ENCODE results near the gene SCGB1D1.
A peak's percentile ranks its signal among the peaks of the same experiment; 100 is the strongest.
"Not testable (repeated sequence)": the region's sequence is repeated elsewhere in the genome, so short reads cannot be mapped to it uniquely, and the experiment has no call there.

Gene SCGB1D1

GRCh38 chr11:62166371-62166770 is 23.6 kb upstream of the SCGB1D1 start:
- no peak for DNase-seq (ENCODE audit: low spot score)

DNA sequence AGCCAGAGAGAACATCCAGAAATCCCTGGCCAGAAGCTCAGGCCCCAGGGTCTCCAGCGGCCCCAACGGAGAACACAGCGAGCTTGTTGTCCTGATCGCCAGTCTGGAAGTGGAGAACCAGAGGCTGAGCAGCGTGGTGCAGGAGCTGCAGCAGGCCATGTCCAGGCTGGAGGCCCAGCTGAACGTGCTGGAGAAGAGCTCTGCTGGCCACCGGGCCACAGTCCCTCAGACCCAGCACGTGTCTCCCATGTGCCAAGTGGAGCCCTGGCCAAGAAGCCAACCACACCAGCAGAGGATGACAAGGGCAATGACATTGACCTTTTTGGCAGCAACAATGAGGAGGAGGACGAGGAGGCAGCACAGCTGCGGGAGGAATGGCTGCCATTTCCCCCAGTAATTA is 20.6 kb upstream of the SCGB1D1 start:
- no peak for DNase-seq (ENCODE audit: low spot score)

GRCh38 chr11:62169935-62170334 is 20.1 kb upstream of the SCGB1D1 start:
- DNase-seq (ENCODE audit: low spot score), result no peak

DNA sequence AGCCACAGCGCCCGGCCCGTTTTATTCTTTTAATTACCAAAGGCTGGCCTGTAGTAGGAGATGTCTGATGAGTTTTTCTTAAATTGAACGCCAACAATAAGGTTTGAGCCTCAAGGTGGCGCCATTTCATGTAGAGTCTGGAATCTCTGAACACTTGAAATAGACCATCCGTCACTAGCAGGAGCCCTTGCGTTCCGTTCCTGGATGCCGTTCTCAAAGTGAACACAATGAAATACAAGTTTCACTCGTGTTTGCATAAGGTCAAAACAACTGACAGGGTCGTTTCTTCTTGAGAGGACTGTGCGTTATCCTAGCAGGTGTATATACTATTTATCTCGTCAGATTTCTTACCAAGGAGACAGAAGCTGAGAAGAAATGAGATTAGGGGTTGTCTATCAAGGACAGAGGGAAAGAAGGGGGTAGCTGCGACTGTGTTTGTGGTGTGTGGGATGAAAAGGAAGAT is 18.7 kb upstream of the SCGB1D1 start:
- DNase-seq (ENCODE audit: low spot score), result peak; percentile 87

DNA sequence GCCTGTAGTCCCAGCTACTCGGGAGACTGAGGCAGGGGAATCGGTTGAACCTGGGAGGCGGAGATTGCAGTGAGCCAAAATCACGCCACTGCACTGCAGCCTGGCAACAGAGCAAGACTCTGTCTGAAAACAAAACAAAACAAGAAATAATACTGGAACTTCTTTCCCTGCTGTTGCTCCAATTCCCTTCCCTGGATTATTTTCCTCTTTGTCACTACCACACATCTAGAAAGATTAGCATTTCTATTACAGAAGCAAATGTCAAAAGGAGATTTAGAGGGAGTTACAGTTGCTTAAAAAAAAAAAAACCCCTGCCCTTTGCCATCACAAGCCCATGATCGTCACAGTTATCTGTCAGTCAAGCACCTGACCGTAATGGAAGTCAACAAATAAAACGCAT is 17.7 kb upstream of the SCGB1D1 start:
- DNase-seq (ENCODE audit: low spot score), result no peak

DNA sequence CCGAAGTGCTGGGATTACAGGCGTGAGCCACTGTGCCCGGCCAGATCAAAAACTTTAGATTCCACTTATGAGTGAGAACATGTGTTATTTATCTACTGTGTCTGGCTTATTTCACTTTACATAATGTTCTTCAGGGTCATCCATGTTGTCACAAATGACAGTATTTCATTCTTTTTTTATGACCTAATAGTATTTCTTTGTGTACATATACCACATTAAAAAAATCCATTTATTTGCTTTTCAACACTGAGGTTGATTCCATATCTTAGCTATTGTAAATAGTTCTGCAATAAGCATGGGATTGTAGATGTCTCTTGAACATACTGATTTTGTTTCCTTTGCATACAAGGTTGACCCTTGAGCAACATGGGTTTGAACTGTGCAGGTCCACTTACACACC is 13.2 kb upstream of the SCGB1D1 start:
- DNase-seq (ENCODE audit: low spot score), result no peak

- DNase-seq (ENCODE audit: low spot score), result no peak
Measured at GRCh38 chr11:62179995-62180394, 10.0 kb upstream of the SCGB1D1 start.

GRCh38 chr11:62181097-62181496 is 8.9 kb upstream of the SCGB1D1 start:
- DNase-seq (ENCODE audit: low spot score), result no peak

DNA sequence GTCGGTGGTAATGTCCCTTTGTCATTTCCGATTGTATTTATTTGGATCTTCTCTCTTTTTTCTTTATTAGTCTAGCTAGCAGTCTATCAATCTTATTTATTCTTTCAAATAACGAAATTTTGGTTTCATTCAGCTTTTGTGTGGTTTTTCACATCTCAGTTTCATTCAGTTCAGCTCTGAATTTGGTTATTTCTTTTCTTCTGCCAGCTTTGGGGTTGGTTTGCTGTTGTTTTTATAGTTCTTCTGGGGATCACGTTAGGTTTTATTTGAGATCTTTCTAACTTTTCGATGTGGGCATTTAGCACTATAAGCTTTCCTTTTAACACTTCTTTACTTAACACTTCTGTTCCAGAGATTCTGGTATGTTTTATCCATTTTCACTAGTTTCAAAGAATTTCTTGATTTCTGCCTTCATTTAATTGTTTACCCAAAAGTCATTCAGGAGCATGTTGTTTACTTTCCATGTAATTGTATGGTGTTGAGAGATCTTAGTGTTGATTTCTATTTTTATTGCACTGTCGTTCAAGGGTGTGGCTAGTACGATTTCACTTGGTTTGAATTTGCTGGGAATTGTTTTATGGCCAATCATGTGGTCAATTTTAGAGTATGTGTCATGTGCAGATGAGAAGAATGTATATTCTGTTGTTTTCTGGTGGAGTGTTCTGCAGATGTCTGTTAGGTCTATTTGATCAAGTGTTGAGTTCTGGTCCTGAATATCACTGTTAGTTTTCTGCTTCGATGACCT is 7.7 kb upstream of the SCGB1D1 start:
- DNase-seq (ENCODE audit: low spot score), result peak; percentile 47

GRCh38 chr11:62186195-62186594 is 3.8 kb upstream of the SCGB1D1 start:
- no peak for DNase-seq (ENCODE audit: low spot score)

GRCh38 chr11:62193952-62194351 is 3.9 kb downstream of the SCGB1D1 start:
- no peak for DNase-seq (ENCODE audit: low spot score)

DNA sequence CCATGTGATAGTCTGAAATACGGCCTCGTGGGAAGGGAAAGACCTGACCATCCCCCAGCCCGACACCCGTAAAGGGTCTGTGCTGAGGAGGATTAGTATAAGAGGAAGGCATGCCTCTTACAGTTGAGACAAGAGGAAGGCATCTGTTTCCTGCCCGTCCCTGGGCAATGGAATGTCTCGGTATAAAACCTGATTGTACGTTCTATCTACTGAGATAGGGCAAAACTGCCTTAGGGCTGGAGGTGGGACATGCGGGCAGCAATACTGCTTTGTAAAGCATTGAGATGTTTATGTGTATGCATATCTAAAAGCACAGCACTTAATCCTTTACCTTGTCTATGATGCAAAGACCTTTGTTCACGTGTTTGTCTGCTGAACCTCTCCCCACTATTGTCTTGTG is 5.0 kb downstream of the SCGB1D1 start:
- DNase-seq (ENCODE audit: low spot score), result not testable (repeated sequence)

DNA sequence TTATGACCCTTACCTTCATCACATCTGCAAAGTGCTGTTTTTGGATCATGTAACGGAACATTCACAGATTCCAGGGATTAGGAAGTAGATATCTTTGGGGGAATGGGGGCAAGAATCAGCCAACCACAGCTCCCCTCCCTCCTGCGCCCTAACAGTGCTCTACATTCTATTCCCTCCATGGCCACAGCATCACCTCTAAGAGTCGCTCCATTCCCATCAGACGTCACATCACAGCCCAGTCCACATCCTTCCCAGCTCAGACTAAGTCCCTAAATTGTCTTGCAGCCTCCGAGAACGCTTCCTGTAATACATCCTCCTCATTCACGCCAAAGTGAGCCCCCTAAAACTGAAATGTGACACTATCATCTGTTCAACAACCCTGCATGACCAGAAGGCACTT is 5.9 kb downstream of the SCGB1D1 start:
- DNase-seq (ENCODE audit: low spot score), result no peak

DNA sequence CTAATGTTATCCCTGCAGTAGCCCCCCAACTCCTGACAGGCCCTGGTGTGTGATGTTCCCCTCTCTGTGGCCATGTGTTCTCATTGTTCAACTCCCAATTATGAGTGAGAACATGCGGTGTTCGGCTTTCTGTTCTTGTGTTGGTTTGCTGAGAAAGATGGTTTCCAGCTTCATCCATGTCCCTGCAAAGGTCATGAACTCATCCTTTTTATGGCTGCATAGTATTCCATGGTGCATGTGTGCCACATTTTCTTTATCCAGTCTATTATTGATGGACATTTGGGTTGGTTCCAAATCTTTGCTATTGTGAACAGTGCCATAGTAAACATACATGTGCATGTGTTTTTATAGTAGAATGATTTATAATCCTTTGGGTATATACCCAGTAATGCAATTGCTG is 7.4 kb downstream of the SCGB1D1 start:
- not testable (repeated sequence) for DNase-seq (ENCODE audit: low spot score)

- peak; percentile 88 for DNase-seq (ENCODE audit: low spot score)
Measured at GRCh38 chr11:62201376-62201775, 11.4 kb downstream of the SCGB1D1 start.

DNA sequence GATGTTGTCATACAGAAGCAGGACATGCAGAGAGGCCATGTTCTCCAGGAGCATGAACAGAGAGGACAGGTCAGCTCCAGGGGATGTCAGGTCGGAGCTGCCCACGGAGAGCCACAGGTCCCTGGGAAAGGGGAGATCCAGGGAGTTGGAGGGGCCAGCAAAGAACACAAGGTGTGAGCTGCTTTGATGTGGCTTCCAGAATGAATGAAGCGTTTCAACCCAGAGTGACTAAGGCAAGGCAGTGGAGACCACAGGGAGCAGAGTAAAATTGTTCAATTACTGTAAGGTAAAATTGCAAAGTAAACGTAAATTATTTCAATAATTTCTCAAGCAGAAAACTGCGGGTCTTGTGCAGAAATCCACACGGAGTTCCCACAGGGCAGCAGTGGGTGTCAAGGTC is 12.9 kb downstream of the SCGB1D1 start:
- DNase-seq (ENCODE audit: low spot score), result peak; percentile 91

DNA sequence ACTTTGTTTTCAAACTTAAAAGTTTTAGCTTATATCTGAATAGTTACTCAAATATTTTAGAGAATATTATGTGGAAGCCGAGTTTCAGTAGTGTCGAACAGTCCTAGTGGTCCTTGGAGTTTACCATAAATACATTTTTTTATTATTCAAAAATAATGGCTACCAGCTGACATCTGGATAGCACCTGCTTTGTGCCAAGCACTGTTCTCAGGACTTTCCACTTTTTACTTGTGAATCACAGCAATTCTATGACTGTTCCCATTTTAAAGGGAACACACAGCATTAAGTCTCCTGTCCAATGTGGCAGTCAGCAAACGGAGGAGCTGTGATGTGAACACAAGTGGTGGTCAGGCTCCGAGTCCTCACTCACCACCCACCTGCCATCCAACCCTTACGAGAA is 14.4 kb downstream of the SCGB1D1 start:
- no peak for DNase-seq (ENCODE audit: low spot score)

DNA sequence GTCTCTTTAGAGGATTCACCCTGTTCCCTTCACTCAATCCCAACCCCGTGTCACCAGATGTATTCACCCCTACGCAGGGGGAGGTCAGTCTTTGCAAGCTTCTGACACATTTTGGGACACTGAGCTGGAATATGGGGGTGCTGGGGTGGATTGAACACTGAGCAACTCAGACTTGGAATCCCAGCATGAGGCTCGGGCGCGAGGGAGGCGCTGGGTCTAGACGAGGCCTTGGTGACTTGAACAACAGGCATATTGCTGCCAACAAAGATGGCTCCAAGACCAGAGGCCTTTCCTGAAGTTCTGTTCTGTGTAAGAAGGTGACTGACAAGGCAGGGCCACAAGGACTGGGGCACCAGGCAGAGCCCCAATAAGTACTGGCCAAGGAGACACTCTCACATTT is 15.4 kb downstream of the SCGB1D1 start:
- no peak for DNase-seq (ENCODE audit: low spot score)

DNA sequence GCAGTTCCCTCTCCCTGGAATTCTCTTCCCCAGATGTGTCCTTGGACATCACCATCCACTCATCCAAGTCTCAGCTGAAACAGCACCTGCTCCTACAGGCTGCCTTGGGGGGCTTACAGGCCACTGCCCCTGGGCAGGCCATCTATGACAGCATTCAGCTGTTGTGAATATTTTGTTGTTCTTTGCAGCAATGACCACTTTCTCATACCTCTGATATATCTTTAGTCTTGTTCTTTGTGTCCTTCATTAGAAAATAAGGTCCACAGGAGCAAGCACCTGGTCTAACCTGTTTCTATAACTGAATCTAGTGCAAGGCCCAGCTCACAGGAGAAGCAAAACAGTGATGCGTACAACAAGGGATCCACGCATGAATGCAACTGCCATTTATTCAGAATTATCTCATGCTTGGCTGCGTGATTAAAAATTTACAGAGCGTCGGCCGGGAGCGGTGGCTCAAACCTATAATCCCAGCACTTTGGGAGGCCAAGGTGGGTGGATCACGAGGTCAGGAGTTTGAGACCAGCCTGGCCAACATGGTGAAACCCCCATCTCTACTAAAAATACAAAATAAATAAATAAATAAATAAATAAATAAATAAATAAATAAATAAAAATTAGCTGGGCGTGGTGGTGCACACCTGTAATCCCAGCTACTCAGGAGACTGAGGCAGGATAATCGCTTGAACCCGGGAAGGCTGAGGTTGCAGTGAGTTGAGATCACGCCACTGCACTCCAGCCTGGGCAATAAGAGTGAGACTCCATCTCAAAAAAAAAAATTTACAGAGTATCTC is 16.5 kb downstream of the SCGB1D1 start:
- DNase-seq (ENCODE audit: low spot score), result not testable (repeated sequence)

- DNase-seq (ENCODE audit: low spot score), result no peak
Measured at GRCh38 chr11:62208785-62209144, 18.7 kb downstream of the SCGB1D1 start.

DNA sequence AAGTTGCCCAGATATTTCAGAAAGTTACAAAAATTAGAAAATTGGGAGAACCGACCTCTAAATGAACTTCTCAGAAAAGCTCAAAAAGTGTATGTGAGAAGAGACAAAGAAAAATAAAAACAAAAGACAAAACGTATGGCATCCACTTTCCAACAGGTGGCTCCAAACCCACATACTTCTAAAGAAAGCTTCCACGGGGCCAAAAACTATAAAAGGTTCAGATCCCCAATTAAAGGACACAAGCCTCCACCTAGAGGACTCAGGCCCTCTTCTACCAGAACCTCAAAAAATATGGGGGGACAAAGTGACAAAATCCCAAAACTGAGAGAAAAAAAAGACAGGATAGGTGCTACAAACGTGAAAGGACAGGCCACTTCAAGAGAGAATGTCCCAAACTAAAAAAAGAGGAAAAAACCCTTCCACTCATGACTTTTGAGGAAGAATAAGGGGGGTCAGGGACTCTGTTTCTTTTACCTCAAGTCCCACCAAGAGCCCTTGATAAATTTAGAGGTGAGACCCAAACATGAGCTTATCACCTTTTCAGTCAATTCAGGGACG is 27.3 kb downstream of the SCGB1D1 start:
- peak; percentile 43 for DNase-seq (ENCODE audit: low spot score)

DNA sequence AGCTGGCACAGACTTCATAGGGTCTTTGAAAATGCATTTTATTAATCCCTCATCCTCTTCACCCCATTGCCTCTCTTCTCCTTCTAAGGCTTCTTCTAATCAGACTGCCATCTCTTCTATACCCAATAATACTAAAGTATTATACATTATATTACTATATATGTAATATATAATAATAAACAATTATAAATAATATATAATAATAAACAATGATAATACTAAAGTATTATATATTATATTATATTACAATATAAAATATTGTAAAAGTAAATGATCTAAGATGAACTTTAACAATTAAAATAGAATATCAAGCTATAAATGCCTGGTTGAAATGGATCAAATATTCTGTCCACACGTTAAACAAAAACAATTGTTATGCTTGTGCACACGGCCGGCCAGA is 31.5 kb downstream of the SCGB1D1 start:
- no peak for DNase-seq (ENCODE audit: low spot score)

DNA sequence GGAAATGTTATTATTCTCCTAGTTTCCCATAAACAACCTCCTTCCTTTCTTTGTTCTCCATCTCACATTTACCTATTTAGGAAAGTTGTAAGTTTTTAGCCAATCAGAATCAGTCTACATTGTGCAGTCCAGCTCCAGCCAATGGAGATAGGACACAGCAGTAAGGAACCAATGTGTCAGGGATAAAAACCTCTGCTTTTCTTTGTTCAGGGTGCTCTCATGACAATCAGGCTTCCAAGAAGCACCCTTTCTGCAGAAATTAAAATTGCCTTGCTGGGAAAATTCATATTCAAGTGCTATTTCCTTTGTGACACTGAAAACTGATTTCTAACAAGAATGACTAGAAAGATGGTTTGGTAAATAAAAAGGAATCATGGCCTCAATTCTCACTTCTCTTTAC is 33.1 kb downstream of the SCGB1D1 start:
- DNase-seq (ENCODE audit: low spot score), result no peak
